HepG2 (cell line): ENCODE data around the gene TUBA4B. TPM values are rescaled to one million over a fixed set of nuclear protein-coding genes. Genes with fewer than 3 reads are reported as not detected.

Experiments used
- ARNT ChIP-seq: fragments of 450-650 bp; IDR thresholded peaks from 2 replicates; pipeline ENCODE4 v1.6.1; 2017
- ATF7-NPFF ChIP-seq: sonication (generic); formaldehyde crosslinking; IDR thresholded peaks from 2 replicates; pipeline ENCODE4 v1.8.1; 2023; ENCODE audit warnings: mild to moderate bottlenecking, low read depth, missing genetic modification reagents, moderate library complexity
- FOXM1 ChIP-seq: sonication (generic); formaldehyde crosslinking; IDR thresholded peaks from 2 replicates; pipeline ENCODE4 v1.5.0; 2020; ENCODE audit warnings: missing genetic modification reagents
- HNRNPUL1 ChIP-seq: fragments of 200-400 bp; formaldehyde crosslinking; IDR thresholded peaks from 2 replicates; pipeline ENCODE4 v1.6.1; 2017; ENCODE audit warnings: low read depth, mild to moderate bottlenecking, low read length, moderate library complexity
- NCOA5 ChIP-seq: sonication (generic); formaldehyde crosslinking; IDR thresholded peaks from 2 replicates; pipeline ENCODE4 v1.4.0; 2020; ENCODE audit warnings: missing genetic modification reagents
- NFATC3 ChIP-seq: sonication (generic); formaldehyde crosslinking; IDR thresholded peaks from 2 replicates; pipeline ENCODE4 v1.5.1; 2020; ENCODE audit warnings: mild to moderate bottlenecking, missing genetic modification reagents
- TEAD3 ChIP-seq: optimal IDR thresholded peaks from 2 replicates; pipeline ENCODE3; 2016; ENCODE audit warnings: borderline replicate concordance
- ZBTB3 ChIP-seq: sonication (generic); formaldehyde crosslinking; IDR thresholded peaks from 2 replicates; pipeline ENCODE4 v1.4.0; 2020; ENCODE audit warnings: low read depth, mild to moderate bottlenecking, moderate library complexity, missing genetic modification reagents, borderline replicate concordance
- ZFP90 ChIP-seq: sonication (generic); formaldehyde crosslinking; IDR thresholded peaks from 2 replicates; pipeline ENCODE4 v1.8.0; 2022; ENCODE audit warnings: missing genetic modification reagents, mild to moderate bottlenecking, inconsistent platforms, borderline replicate concordance
- ZMYM3 ChIP-seq: sonication (generic); formaldehyde crosslinking; IDR thresholded peaks from 2 replicates; pipeline ENCODE4 v1.5.1; 2020; ENCODE audit warnings: mild to moderate bottlenecking, missing genetic modification reagents
- ZNF136 ChIP-seq: sonication (generic); formaldehyde crosslinking; IDR thresholded peaks from 2 replicates; pipeline ENCODE4 v1.8.1; 2022; ENCODE audit warnings: low read depth, mild to moderate bottlenecking, moderate library complexity, missing genetic modification reagents
- ZNF251 ChIP-seq: sonication (generic); formaldehyde crosslinking; IDR thresholded peaks from 2 replicates; pipeline ENCODE4 v1.9.0; 2021; ENCODE audit warnings: mild to moderate bottlenecking, missing genetic modification reagents
- ZNF383 ChIP-seq: sonication (generic); formaldehyde crosslinking; IDR thresholded peaks from 2 replicates; pipeline ENCODE4 v1.4.0; 2020; ENCODE audit warnings: missing genetic modification reagents, mild to moderate bottlenecking, borderline replicate concordance
- ZNF44 ChIP-seq: sonication (generic); formaldehyde crosslinking; IDR thresholded peaks from 2 replicates; pipeline ENCODE4 v1.5.1; 2020; ENCODE audit warnings: mild to moderate bottlenecking, missing genetic modification reagents
- ZNF543 ChIP-seq: sonication (generic); formaldehyde crosslinking; IDR thresholded peaks from 2 replicates; pipeline ENCODE4 v1.4.0; 2020; ENCODE audit warnings: mild to moderate bottlenecking, missing genetic modification reagents
- ZNF652 ChIP-seq: IDR thresholded peaks from 2 replicates; pipeline ENCODE4 v1.6.1; 2016; ENCODE audit warnings: low read depth, borderline replicate concordance
- ZNF773 ChIP-seq: sonication (generic); formaldehyde crosslinking; IDR thresholded peaks from 2 replicates; pipeline ENCODE4 v1.4.0; 2020; ENCODE audit warnings: missing genetic modification reagents, borderline replicate concordance
- ZNF782 ChIP-seq: sonication (generic); formaldehyde crosslinking; IDR thresholded peaks from 2 replicates; pipeline ENCODE4 v1.4.0; 2020; ENCODE audit warnings: missing genetic modification reagents, mild to moderate bottlenecking, borderline replicate concordance
- ZNF816 ChIP-seq: sonication (generic); formaldehyde crosslinking; IDR thresholded peaks from 2 replicates; pipeline ENCODE4 v1.8.0; 2022; ENCODE audit warnings: missing genetic modification reagents, mild to moderate bottlenecking, borderline replicate concordance
- polyA plus RNA-seq, 8 experiments: library from polyadenylated mRNA; depleted of rRNA in 3 of 8; stranded (reverse) in 7 of 8; unstranded in 1 of 8; fragments of >200 nt; fragmentation: Illumina TruSeq in 4 of 8; extraction: Trizol in 4 of 8; gene quantifications; 2 replicates each; pipeline versions ENCODE4 v1.2.1 to v1.2.3, GENCODE V29; 2011 to 2016; ENCODE audit warnings: low read depth in 4 of 8, missing spikeins in 1 of 8, mixed read lengths in 1 of 8; ENCODE audit not compliant: insufficient read depth in 1 of 8
- total RNA-seq, 5 experiments: library from RNA; depleted of rRNA; stranded (reverse); fragments of >200 nt; fragmentation: Illumina TruSeq; extraction: Trizol; gene quantifications; 2 replicates each; pipeline ENCODE4 v1.2.3, GENCODE V29; 2016; ENCODE audit warnings: low read depth in 1 of 5
- TF ChIP-seq, protein P1 (sequence below): sonication (generic); formaldehyde crosslinking; IDR thresholded peaks from 2 replicates; pipeline ENCODE4 v1.4.0; 2020; ENCODE audit warnings: missing genetic modification reagents
- TF ChIP-seq, protein P2 (sequence below): IDR thresholded peaks from 2 replicates; pipeline ENCODE4 v1.6.1; 2016; ENCODE audit warnings: missing biosample characterization, missing genetic modification reagents, low read depth
- TF ChIP-seq, protein P3 (sequence below): sonication (generic); formaldehyde crosslinking; conservative IDR thresholded peaks from 2 replicates; pipeline ENCODE4 v1.8.0; 2022; ENCODE audit warnings: mild to moderate bottlenecking, moderate library complexity, missing genetic modification reagents

The TUBA4B gene
- total and polyA plus RNA-seq, 2 of the 13 experiments (the other 11 are each of a cell fraction or from before 2014, with no cell fraction given) = 0.18 to 0.22 TPM

DNA sequence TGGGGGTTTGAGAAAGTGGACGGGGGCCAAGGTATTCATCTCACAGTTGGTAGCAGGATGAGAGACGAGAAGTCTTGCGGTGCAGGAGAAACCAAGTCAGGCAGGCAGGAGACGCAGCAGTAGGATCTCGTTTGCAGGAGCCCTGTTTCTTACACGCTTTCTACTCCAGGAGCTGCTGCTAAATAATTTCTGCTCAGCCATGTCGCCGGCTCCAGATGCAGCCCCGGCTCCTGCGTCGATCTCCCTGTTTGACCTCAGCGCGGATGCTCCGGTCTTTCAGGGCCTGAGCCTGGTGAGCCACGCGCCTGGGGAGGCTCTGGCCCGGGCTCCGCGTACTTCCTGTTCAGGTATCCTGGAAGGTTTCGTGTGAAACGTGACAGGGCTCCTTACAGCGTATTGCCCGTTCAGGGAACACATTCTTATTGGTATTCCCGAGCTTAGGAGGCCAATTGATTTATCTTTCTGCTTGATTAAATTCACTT, 22.9 kb upstream of the TUBA4B start (continued):
- TF ChIP-seq, protein P1, sequence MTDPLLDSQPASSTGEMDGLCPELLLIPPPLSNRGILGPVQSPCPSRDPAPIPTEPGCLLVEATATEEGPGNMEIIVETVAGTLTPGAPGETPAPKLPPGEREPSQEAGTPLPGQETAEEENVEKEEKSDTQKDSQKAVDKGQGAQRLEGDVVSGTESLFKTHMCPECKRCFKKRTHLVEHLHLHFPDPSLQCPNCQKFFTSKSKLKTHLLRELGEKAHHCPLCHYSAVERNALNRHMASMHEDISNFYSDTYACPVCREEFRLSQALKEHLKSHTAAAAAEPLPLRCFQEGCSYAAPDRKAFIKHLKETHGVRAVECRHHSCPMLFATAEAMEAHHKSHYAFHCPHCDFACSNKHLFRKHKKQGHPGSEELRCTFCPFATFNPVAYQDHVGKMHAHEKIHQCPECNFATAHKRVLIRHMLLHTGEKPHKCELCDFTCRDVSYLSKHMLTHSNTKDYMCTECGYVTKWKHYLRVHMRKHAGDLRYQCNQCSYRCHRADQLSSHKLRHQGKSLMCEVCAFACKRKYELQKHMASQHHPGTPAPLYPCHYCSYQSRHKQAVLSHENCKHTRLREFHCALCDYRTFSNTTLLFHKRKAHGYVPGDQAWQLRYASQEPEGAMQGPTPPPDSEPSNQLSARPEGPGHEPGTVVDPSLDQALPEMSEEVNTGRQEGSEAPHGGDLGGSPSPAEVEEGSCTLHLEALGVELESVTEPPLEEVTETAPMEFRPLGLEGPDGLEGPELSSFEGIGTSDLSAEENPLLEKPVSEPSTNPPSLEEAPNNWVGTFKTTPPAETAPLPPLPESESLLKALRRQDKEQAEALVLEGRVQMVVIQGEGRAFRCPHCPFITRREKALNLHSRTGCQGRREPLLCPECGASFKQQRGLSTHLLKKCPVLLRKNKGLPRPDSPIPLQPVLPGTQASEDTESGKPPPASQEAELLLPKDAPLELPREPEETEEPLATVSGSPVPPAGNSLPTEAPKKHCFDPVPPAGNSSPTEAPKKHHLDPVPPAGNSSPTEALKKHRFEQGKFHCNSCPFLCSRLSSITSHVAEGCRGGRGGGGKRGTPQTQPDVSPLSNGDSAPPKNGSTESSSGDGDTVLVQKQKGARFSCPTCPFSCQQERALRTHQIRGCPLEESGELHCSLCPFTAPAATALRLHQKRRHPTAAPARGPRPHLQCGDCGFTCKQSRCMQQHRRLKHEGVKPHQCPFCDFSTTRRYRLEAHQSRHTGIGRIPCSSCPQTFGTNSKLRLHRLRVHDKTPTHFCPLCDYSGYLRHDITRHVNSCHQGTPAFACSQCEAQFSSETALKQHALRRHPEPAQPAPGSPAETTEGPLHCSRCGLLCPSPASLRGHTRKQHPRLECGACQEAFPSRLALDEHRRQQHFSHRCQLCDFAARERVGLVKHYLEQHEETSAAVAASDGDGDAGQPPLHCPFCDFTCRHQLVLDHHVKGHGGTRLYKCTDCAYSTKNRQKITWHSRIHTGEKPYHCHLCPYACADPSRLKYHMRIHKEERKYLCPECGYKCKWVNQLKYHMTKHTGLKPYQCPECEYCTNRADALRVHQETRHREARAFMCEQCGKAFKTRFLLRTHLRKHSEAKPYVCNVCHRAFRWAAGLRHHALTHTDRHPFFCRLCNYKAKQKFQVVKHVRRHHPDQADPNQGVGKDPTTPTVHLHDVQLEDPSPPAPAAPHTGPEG (CRISPR knock-in tag) = no peak; the same call in 1 of the 2 replicates
- TF ChIP-seq NCOA5 (CRISPR knock-in tag) (no peak), TEAD3 (peak; percentile 46), ZNF773 (CRISPR knock-in tag) (0 out of 2 replicates have a peak, but pooled peaks have one; percentile 6), ZNF383 (CRISPR knock-in tag) (no peak), ZMYM3 (CRISPR knock-in tag) (no peak), HNRNPUL1 (no peak), ZNF782 (no peak), ARNT (no peak), ZNF136 (CRISPR knock-in tag) (no peak), ZFP90 (CRISPR knock-in tag) (peak; percentile 66), FOXM1 (CRISPR knock-in tag) (no peak), NFATC3 (CRISPR knock-in tag) (no peak), ZNF251 (no peak), ZNF652 (no peak), ZNF543 (CRISPR knock-in tag) (no peak; the same call in 1 of the 2 replicates), ZNF816 (CRISPR knock-in tag) (0 out of 2 replicates have a peak, but pooled peaks have one; percentile 2), ZNF44 (CRISPR knock-in tag) (no peak), ZBTB3 (no peak), ATF7-NPFF (CRISPR knock-in tag) (0 out of 2 replicates have a peak, but pooled peaks have one; percentile 42)
- TF ChIP-seq, protein P2, sequence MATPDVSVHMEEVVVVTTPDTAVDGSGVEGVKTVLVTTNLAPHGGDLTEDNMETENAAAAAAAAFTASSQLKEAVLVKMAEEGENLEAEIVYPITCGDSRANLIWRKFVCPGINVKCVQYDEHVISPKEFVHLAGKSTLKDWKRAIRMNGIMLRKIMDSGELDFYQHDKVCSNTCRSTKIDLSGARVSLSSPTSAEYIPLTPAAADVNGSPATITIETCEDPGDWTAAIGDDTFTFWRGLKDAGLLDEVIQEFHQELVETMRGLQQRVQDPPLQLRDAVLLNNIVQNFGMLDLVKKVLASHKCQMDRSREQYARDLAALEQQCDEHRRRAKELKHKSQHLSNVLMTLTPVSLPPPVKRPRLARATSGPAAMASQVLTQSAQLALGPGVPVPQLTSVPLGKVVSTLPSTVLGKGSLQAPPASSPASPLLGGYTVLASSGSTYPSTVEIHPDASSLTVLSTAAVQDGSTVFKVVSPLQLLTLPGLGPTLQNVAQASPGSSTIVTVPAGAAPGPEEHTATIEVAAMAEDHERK (CRISPR knock-in tag) = no peak
- TF ChIP-seq, protein P3, sequence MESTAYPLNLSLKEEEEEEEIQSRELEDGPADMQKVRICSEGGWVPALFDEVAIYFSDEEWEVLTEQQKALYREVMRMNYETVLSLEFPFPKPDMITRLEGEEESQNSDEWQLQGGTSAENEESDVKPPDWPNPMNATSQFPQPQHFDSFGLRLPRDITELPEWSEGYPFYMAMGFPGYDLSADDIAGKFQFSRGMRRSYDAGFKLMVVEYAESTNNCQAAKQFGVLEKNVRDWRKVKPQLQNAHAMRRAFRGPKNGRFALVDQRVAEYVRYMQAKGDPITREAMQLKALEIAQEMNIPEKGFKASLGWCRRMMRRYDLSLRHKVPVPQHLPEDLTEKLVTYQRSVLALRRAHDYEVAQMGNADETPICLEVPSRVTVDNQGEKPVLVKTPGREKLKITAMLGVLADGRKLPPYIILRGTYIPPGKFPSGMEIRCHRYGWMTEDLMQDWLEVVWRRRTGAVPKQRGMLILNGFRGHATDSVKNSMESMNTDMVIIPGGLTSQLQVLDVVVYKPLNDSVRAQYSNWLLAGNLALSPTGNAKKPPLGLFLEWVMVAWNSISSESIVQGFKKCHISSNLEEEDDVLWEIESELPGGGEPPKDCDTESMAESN (CRISPR knock-in tag) = 0 out of 2 replicates have a peak, but pooled peaks have one; percentile 37
